Neural progenitor cell (in vitro differentiated cells): Measurements from ENCODE around the gene BUD31.

ENCODE experiments used
- CTCF ChIP-seq: fragments of 200-600 bp; sonication (generic); IDR thresholded peaks from 2 replicates; pipeline ENCODE4 v1.5.1; 2017; ENCODE audit warnings: antibody characterized with exemption, mild to moderate bottlenecking
- EZH2 ChIP-seq: fragments of 200-600 bp; sonication (generic); IDR thresholded peaks from 2 replicates; pipeline ENCODE4 v1.6.1; 2017; ENCODE audit warnings: antibody characterized with exemption, mild to moderate bottlenecking, moderate library complexity
- EZH2phosphoT487 ChIP-seq: fragments of 200-600 bp; sonication (generic); IDR thresholded peaks from 2 replicates; pipeline ENCODE4 v1.6.1; 2017; ENCODE audit warnings: antibody characterized with exemption

GRCh38 chr7:99384523-99384922 is 24.2 kb upstream of the BUD31 start:
- TF ChIP-seq CTCF (no peak), EZH2 (no peak), EZH2phosphoT487 (no peak)
